HG03108 (cell line): Measurements from ENCODE around the gene KLHL13.

Experiments
- ATAC-seq: cut with Tn5 transposase; IDR thresholded peaks from one replicate; pipeline ENCODE4 v1.9.1; 2021; ENCODE audit warnings: moderate library complexity; ENCODE audit not compliant: unreplicated experiment

KLHL13 gene

DNA sequence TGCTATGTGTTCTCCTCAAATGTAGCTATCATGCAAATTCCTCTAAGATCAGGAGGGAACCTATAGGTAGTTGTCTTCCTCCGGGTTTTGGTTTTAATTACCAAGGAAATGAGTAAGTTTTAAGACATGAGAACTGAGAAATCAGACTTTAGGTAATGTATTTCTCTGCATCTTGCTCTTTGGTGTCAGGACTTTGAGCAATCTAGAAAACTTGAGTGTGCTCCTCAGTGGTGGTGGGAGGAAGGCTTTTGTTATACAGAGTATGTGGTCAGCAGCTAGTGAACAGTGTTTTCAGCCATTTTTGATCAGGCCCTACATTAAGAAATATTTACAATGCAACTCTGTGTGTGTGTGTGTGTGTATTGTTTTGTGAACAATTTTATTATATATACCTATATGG, 224.1 kb downstream of the KLHL13 start:
- no peak for ATAC-seq

DNA sequence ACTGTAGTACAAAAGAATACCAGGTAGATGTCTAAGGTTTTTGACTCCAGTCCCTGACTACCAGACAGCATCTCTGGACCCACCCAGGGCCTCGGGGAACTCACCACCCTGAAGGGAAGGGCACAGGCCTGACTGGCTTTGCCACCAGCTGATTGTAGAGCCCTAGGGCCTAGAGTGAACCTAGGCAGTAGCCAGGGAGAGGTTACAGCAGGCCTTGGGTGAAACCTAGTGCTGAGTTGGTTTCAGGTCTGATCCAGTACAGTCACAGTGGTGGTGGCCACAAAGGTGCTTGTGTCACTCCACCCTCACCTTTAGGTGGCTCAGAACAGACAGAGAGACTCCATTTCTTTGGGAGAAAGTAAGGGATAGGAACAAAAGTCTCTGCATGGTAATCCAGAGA, 244.8 kb downstream of the KLHL13 start:
- ATAC-seq = no peak

DNA sequence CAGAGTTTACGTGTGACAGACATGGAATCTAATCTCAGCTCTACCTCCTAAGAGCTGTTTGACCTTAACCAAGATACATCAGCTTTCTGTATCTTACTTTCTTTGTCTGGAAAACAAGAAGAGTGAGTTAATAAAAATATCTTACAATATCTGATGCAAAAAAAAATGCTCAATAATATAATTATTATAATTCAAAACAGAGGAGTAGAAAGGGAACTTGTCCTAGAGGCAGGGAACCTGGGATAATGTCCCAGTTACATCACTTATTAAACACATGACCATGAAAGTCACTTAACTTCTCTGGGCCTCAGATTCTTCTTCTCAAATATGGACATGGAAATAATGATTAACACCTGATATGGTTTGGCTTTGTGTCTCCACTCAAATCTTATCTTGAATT, 256.1 kb downstream of the KLHL13 start:
- no peak for ATAC-seq

DNA sequence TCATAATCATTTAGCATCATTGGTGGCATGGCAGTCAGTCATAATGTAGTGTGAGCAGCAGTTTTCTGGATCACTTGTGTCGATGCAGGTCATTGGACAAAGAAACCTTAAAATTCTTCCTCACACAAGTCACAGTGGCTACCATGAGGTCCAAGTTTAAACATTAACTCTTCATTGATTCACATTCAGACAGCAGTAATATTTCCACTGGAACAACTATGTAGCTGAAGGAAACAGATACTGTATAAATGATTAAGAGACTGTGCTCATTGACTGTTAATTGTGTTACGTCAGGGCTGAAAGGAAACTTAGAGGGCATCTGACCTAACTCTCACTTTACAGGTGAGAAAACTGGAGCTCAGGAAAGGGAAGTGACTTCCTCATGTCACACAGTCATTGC, 261.8 kb downstream of the KLHL13 start:
- ATAC-seq = no peak

DNA sequence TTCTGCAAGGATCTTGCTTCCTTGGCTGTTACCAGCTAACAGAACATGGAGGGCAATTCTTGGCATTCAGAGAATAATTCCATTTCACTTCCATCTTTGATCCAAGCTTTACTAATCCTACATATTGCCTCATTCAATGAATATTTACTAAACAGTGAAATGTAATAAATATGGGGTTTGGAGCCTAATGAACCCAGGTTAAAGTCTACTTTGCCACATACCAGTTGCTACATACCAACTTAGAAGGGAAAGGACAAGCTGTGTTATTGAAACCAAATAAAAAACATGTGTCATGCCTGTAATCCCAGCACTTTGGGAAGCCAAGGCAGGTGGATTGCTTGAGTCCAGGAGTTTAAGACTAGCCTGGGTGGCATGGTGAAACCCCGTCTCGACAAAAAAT, 265.6 kb downstream of the KLHL13 start:
- ATAC-seq = no peak
